Astrocyte of the cerebellum (primary cell): Measurements from ENCODE around the gene SMS.

Source experiments
- DNase-seq: peaks from one replicate; pipeline ENCODE4 v3.0.0-alpha.2; 2011; ENCODE audit warnings: low read depth
- H3K4me3 ChIP-seq: 2 replicates; pipeline ENCODE4 v1.5.1; 2011; ENCODE audit warnings: mild to moderate bottlenecking, low read depth, low read length, moderate library complexity
- CTCF ChIP-seq: IDR thresholded peaks from 2 replicates; pipeline ENCODE4 v1.5.1; 2012; ENCODE audit warnings: low read length, low read depth, moderate library complexity, mild to moderate bottlenecking; ENCODE audit errors: missing control alignments
- in situ Hi-C: cut with HindIII; loops from 2 replicates; pipeline ENCODE4 v1.10.0; 2017; ENCODE audit warnings: low sequenced_read_pairs

The SMS gene

GRCh38 chrX:21973321-21974010, 33.0 kb downstream of the SMS start:
- in situ Hi-C loops = no loop called here
- no peak overlapping the region for H3K4me3 ChIP-seq
- no peak for DNase-seq
- TF ChIP-seq CTCF = no peak

- H3K4me3 ChIP-seq = no peak overlapping the region
- no peak for TF ChIP-seq CTCF
- no peak for DNase-seq
- in situ Hi-C loops = no loop called here
Observed at GRCh38 chrX:21974011-21974385, 33.5 kb downstream of the SMS start.

GRCh38 chrX:21975242-21975641, 34.7 kb downstream of the SMS start:
- H3K4me3 ChIP-seq = no peak overlapping the region
- in situ Hi-C loops = loop anchor here (25.0 kb wide), 1 partner anchor 162 kb away; no protein-coding TSS in a partner anchor
- TF ChIP-seq CTCF = no peak
- no peak for DNase-seq

- TF ChIP-seq CTCF = peak; percentile 43
- in situ Hi-C loops = loop anchor here (25.0 kb wide), 1 partner anchor 161 kb away; no protein-coding TSS in a partner anchor
- peak; percentile 57 for DNase-seq
- H3K4me3 ChIP-seq = no peak overlapping the region
Observed at GRCh38 chrX:21975812-21976211, 35.3 kb downstream of the SMS start.

- no peak for TF ChIP-seq CTCF
- in situ Hi-C loops = loop anchor here (25.0 kb wide), 1 partner anchor 159 kb away; no protein-coding TSS in a partner anchor
- no peak for DNase-seq
- no peak overlapping the region for H3K4me3 ChIP-seq
Observed at GRCh38 chrX:21978346-21978745, 37.8 kb downstream of the SMS start.

GRCh38 chrX:21982311-21982710, 41.8 kb downstream of the SMS start:
- no peak for DNase-seq
- in situ Hi-C loops = loop anchor here (25.0 kb wide), 1 partner anchor 155 kb away; no protein-coding TSS in a partner anchor
- no peak overlapping the region for H3K4me3 ChIP-seq
- TF ChIP-seq CTCF = no peak
